Ishikawa (cell line): ENCODE measurements around the gene ATP1A1.

Experiments used
- CEBPB ChIP-seq: IDR thresholded peaks from 2 replicates; pipeline ENCODE4 v1.6.1; 2012
- CREB1 ChIP-seq: IDR thresholded peaks from 2 replicates; pipeline ENCODE4 v1.6.1; 2012; ENCODE audit warnings: low read depth
- EGR1 ChIP-seq: IDR thresholded peaks from 2 replicates; pipeline ENCODE4 v1.6.1; 2012
- EP300 ChIP-seq: IDR thresholded peaks from 2 replicates; pipeline ENCODE4 v1.6.1; 2012; ENCODE audit warnings: borderline replicate concordance
- FOXM1 ChIP-seq: IDR thresholded peaks from 2 replicates; pipeline ENCODE4 v1.6.1; 2012; ENCODE audit warnings: low read depth, borderline replicate concordance
- MAX ChIP-seq: IDR thresholded peaks from 2 replicates; pipeline ENCODE4 v1.6.1; 2012
- NFIC ChIP-seq: IDR thresholded peaks from 2 replicates; pipeline ENCODE4 v1.6.1; 2012
- RAD21 ChIP-seq: IDR thresholded peaks from 2 replicates; pipeline ENCODE4 v1.6.1; 2012; ENCODE audit warnings: low read depth
- REST ChIP-seq: IDR thresholded peaks from 2 replicates; pipeline ENCODE4 v1.6.1; 2012; ENCODE audit warnings: low read depth, mild to moderate bottlenecking
- TAF1 ChIP-seq: IDR thresholded peaks from 2 replicates; pipeline ENCODE4 v1.6.1; 2012; ENCODE audit warnings: low read depth, mild to moderate bottlenecking
- TCF12 ChIP-seq: IDR thresholded peaks from 2 replicates; pipeline ENCODE4 v1.6.1; 2012; ENCODE audit warnings: low read depth
- TEAD4 ChIP-seq: IDR thresholded peaks from 2 replicates; pipeline ENCODE4 v1.6.1; 2012
- USF1 ChIP-seq: IDR thresholded peaks from 2 replicates; pipeline ENCODE4 v1.6.1; 2012
- YY1 ChIP-seq: IDR thresholded peaks from 2 replicates; pipeline ENCODE4 v1.6.1; 2012; ENCODE audit warnings: low read depth
- ZBTB7A ChIP-seq: IDR thresholded peaks from 2 replicates; pipeline ENCODE4 v1.6.1; 2012; ENCODE audit warnings: low read depth

ATP1A1 gene

DNA sequence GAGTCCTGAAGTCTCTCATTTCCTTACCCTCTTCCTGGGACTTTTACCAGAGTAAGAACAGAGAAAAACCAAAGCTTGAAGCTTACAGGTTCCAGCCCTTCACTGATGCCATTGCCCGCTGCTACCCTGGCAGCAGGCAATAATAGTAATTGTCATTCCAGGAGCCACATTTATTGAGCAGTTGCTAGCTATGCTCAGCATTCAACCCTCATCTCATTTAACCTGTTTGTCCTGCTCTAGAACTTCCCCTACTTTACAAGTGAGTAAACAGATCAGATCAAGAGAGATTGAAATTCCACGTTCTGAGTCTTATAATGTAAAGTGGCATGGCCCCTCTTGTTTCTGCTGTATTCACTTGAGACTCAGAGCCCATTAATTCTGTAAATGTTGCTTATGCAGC is 80.4 kb downstream of the ATP1A1 start:
- TF ChIP-seq NFIC (no peak), EGR1 (no peak), USF1 (no peak), YY1 (no peak), ZBTB7A (no peak), TCF12 (no peak), REST (no peak), TAF1 (no peak), EP300 (no peak), CREB1 (no peak), TEAD4 (no peak), RAD21 (no peak), CEBPB (no peak), FOXM1 (no peak), MAX (no peak)

DNA sequence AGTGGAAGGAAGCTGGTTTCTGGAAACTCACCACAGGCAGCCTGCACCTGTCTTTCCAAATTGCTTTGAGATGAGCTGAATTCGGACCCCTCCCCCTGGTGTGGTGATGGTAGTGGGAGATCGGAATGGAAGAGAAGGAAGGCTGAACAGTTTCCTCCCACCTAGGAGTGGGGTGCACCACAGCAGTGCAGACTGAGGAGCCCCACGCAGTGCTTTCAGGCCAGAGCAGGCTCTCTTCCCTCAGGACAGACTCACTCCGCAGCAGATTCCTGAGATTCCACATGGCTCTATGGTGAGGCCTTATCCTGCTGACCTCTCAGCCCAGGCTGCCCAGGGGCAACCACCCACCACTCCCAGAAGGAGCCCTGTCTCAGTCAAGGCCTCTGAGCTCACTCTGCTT is 80.9 kb downstream of the ATP1A1 start:
- TF ChIP-seq EP300 (no peak), YY1 (no peak), REST (no peak)
